ENCODE data around the gene PRKG1. TPM values are rescaled to one million over a fixed set of nuclear protein-coding genes. Genes with fewer than 3 reads are reported as not detected.

Gene PRKG1
- polyA plus RNA-seq, 1 donor (not counting 4 experiments of a cell fraction or from before 2014, with no cell fraction given): 0.24 TPM

DNA sequence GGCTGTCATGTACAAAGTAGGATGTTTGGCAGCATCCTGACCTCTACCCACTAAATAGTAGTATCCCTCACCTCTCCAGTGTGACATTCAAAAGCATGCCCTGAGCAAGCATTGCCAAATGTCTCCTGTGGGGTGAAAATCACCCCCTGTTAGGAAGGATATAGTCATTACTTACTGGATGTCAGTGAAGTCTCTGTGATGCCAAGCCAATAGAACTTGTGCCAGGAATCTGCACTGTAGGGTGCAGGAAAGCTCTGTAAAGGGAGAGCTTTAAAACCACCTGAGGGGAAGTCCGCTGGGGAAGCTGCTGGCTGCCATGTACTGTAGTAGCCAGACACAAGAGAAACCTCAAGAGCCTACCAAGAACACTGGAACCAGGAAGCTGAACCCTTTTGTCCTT lies 1069.1 kb downstream of the PRKG1 start:
- Histone ChIP-seq H4K20me1 (ENCODE audit: control insufficient read depth, extremely low read depth, insufficient read depth, low read length) (no peaks in the 10 kb centered on the region), H2AFZ (ENCODE audit: control insufficient read depth, low read length) (no peak overlapping the region), H3K4me2 (ENCODE audit: control insufficient read depth, extremely low read depth, insufficient read depth, low read depth, low read length) (no peak overlapping the region), H3K27ac (ENCODE audit: control insufficient read depth, insufficient read depth, low read length) (no peak overlapping the region), H3K27me3 (ENCODE audit: control insufficient read depth, extremely low read depth, insufficient read depth, low read length) (no peaks in the 10 kb centered on the region), H3K9ac (ENCODE audit: control insufficient read depth, extremely low read depth, insufficient read depth, low read length) (no peak overlapping the region), H3K79me2 (ENCODE audit: control insufficient read depth, insufficient read depth, low read length) (no peaks in the 10 kb centered on the region), H3K9me1 (ENCODE audit: control insufficient read depth, extremely low read depth, insufficient read depth, low read length) (no peaks in the 10 kb centered on the region), H3K36me3 (ENCODE audit: control insufficient read depth in 2 of 2, extremely low read depth in 1 of 2, insufficient read depth in 2 of 2, low read length in 2 of 2) (no peaks in the 10 kb centered on the region), H3K9me3 (ENCODE audit: control insufficient read depth, low read depth, low read length) (no peaks in the 10 kb centered on the region), H3K4me3 (ENCODE audit: control insufficient read depth in 2 of 3, extremely low read depth in 1 of 3, insufficient read depth in 2 of 3, low read depth in 1 of 3, low read length in 3 of 3) (no peak overlapping the region), H3K4me1 (ENCODE audit: control insufficient read depth, extremely low read depth, insufficient read depth, low read length) (no peaks in the 10 kb centered on the region)
- dilution Hi-C loops (cut with MboI; ENCODE audit: extremely low pct_ligation_motif_present, low sequenced_read_pairs): no loop called here
- FAIRE-seq (no peak), DNase-seq (ENCODE audit: low read depth, low spot score) (no peak)
- TF ChIP-seq, protein P1, sequence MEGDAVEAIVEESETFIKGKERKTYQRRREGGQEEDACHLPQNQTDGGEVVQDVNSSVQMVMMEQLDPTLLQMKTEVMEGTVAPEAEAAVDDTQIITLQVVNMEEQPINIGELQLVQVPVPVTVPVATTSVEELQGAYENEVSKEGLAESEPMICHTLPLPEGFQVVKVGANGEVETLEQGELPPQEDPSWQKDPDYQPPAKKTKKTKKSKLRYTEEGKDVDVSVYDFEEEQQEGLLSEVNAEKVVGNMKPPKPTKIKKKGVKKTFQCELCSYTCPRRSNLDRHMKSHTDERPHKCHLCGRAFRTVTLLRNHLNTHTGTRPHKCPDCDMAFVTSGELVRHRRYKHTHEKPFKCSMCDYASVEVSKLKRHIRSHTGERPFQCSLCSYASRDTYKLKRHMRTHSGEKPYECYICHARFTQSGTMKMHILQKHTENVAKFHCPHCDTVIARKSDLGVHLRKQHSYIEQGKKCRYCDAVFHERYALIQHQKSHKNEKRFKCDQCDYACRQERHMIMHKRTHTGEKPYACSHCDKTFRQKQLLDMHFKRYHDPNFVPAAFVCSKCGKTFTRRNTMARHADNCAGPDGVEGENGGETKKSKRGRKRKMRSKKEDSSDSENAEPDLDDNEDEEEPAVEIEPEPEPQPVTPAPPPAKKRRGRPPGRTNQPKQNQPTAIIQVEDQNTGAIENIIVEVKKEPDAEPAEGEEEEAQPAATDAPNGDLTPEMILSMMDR (optimal IDR thresholded peaks at IDR 0.05 in 1 of 3, IDR thresholded peaks at IDR 0.05 in 1 of 3, conservative IDR thresholded peaks at IDR 0.05 in 1 of 3; ENCODE audit: extremely low read depth in 1 of 3, insufficient read depth in 2 of 3, low read length in 3 of 3): no peak
- TF ChIP-seq EZH2 (IDR thresholded peaks at IDR 0.05; ENCODE audit: low read length): no peak

DNA sequence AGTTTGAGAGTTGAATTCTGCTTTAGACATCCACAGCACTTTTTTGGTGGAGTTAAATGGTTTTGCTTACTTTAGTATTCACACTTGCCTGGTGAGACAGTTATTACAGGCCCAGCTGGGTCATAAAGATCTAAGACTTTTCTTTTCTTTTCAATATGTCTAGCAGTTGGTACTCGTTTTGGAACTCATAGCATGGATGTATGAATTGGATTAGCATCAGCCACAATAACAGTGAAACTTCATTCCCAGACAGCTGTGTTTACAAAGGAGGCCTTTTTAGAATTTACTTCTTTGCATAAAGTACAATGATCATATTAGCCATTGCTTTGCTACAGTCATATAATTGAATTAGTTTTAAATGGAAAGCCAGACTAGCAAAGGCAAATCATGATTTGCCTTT lies 1071.3 kb downstream of the PRKG1 start:
- no peaks in the 10 kb centered on the region for H4K20me1 ChIP-seq (ENCODE audit: control insufficient read depth, extremely low read depth, insufficient read depth, low read length)
- H3K36me3 ChIP-seq (ENCODE audit: control insufficient read depth in 2 of 2, extremely low read depth in 1 of 2, insufficient read depth in 2 of 2, low read length in 2 of 2): no peaks in the 10 kb centered on the region
- H2AFZ ChIP-seq (ENCODE audit: control insufficient read depth, low read length): no peak overlapping the region
- DNase-seq (ENCODE audit: low read depth, low spot score): no peak
- no peak overlapping the region for H3K27ac ChIP-seq (ENCODE audit: control insufficient read depth, insufficient read depth, low read length)
- H3K4me2 ChIP-seq (ENCODE audit: control insufficient read depth, extremely low read depth, insufficient read depth, low read depth, low read length): no peak overlapping the region
- H3K9me3 ChIP-seq (ENCODE audit: control insufficient read depth, low read depth, low read length): no peaks in the 10 kb centered on the region
- TF ChIP-seq, protein P1 (optimal IDR thresholded peaks at IDR 0.05 in 1 of 3, IDR thresholded peaks at IDR 0.05 in 1 of 3, conservative IDR thresholded peaks at IDR 0.05 in 1 of 3; ENCODE audit: extremely low read depth in 1 of 3, insufficient read depth in 2 of 3, low read length in 3 of 3): no peak
- no peak for TF ChIP-seq EZH2 (IDR thresholded peaks at IDR 0.05; ENCODE audit: low read length)
- dilution Hi-C loops (cut with MboI; ENCODE audit: extremely low pct_ligation_motif_present, low sequenced_read_pairs): no loop called here
- H3K9me1 ChIP-seq (ENCODE audit: control insufficient read depth, extremely low read depth, insufficient read depth, low read length): no peaks in the 10 kb centered on the region
- no peak overlapping the region for H3K9ac ChIP-seq (ENCODE audit: control insufficient read depth, extremely low read depth, insufficient read depth, low read length)
- H3K79me2 ChIP-seq (ENCODE audit: control insufficient read depth, insufficient read depth, low read length): no peaks in the 10 kb centered on the region
- H3K27me3 ChIP-seq (ENCODE audit: control insufficient read depth, extremely low read depth, insufficient read depth, low read length): no peaks in the 10 kb centered on the region
- no peak for FAIRE-seq
- H3K4me1 ChIP-seq (ENCODE audit: control insufficient read depth, extremely low read depth, insufficient read depth, low read length): no peaks in the 10 kb centered on the region
- no peak overlapping the region for H3K4me3 ChIP-seq (ENCODE audit: control insufficient read depth in 2 of 3, extremely low read depth in 1 of 3, insufficient read depth in 2 of 3, low read depth in 1 of 3, low read length in 3 of 3)

All from keratinocyte (primary cell).